Measurements from ENCODE around the gene PGPEP1.

Gene PGPEP1

GRCh38 chr19:18418029-18418482 lies 77.7 kb downstream of the PGPEP1 start:
- no peak for DNase-seq (ENCODE audit: low read depth in 2 of 2)

- DNase-seq (ENCODE audit: low read depth in 2 of 2): no peak
Observed at GRCh38 chr19:18418483-18419194, 78.2 kb downstream of the PGPEP1 start.

- no peak for DNase-seq (ENCODE audit: low read depth in 2 of 2)
Observed at GRCh38 chr19:18419195-18419698, 78.8 kb downstream of the PGPEP1 start, which contains the start of gene SSBP4. Gene SSBP4, plus strand, starts transcription at chr19:18419398. Its CDS starts 251 bp downstream, at chr19:18419649.

Data from stimulated activated CD4-positive, alpha-beta T cell treated with anti-CD3 and anti-CD28 coated beads, Interleukin-15, amount 100 ng/mL, for 48 hours (primary cell).